Transverse colon (tissue), 4 donors: ENCODE results near the gene DGAT2L6. TPM values are rescaled to one million over a fixed set of nuclear protein-coding genes. Genes with fewer than 3 reads are reported as not detected.

ENCODE experiments used
- DNase-seq: peaks from one replicate; pipeline ENCODE4 v3.0.0-alpha.2; 2019
- H3K27ac ChIP-seq, 4 donors: fragments of 200-600 bp; sonication (generic); 2 replicates each; pipeline ENCODE4 v1.5.1; 2016 to 2018; ENCODE audit warnings: inconsistent platforms in 4 of 4
- H3K27me3 ChIP-seq: fragments of 200-600 bp; sonication (generic); 2 replicates; pipeline ENCODE4 v1.5.1; 2017; ENCODE audit warnings: inconsistent platforms
- H3K36me3 ChIP-seq, 4 donors: fragments of 200-600 bp; sonication (generic); 2 replicates each; pipeline ENCODE4 v1.5.1; 2017 to 2019; ENCODE audit warnings: inconsistent platforms in 4 of 4
- H3K4me1 ChIP-seq, 4 donors: fragments of 200-600 bp; sonication (generic); 2 replicates each; pipeline ENCODE4 v1.5.1; 2017 to 2020; ENCODE audit warnings: inconsistent platforms in 4 of 4
- H3K4me3 ChIP-seq, 4 donors: fragments of 200-600 bp; sonication (generic); 1 replicate in 1 of 4; 2 replicates in 3 of 4; pipeline versions ENCODE4 v1.5.1 to v1.6.1; 2017 to 2019; ENCODE audit warnings: inconsistent platforms in 4 of 4
- H3K9me3 ChIP-seq, 2 donors: fragments of 200-600 bp; sonication (generic); 2 replicates each; pipeline ENCODE4 v1.5.1; 2017 to 2019; ENCODE audit warnings: inconsistent platforms in 2 of 2
- EP300 ChIP-seq: sonication (generic); formaldehyde crosslinking; IDR thresholded peaks from one replicate; pipeline ENCODE4 v1.6.1; 2017; ENCODE audit warnings: antibody characterized with exemption, low read depth
- POLR2A ChIP-seq: fragments of 450-650 bp; IDR thresholded peaks from one replicate; pipeline ENCODE4 v1.6.1; 2016; ENCODE audit warnings: antibody characterized with exemption, mild to moderate bottlenecking, moderate library complexity
- POLR2AphosphoS5 ChIP-seq, 3 donors: sonication (generic); formaldehyde crosslinking; IDR thresholded peaks; one replicate each; pipeline ENCODE4 v1.6.1; 2016; ENCODE audit warnings: antibody characterized with exemption in 3 of 3
- WGBS, 2 donors: methylation state at CpG; one replicate each; pipeline ENCODE4 v1.1.5; 2018; ENCODE audit warnings: low coverage in 1 of 2; 5-methylcytosine and 5-hydroxymethylcytosine counted together
- in situ Hi-C, 4 donors: fragments of 200-750 bp; cut with MboI; loops; one replicate each; pipeline versions ENCODE4 v1.15.0 to v1.15.1; 2017; ENCODE audit warnings: low sequenced_read_pairs in 3 of 4, low pct_ligation_motif_present in 1 of 4, low pct_unique_long_range_greater_than_20kb in 1 of 4
- intact Hi-C: fragments of 100-400 bp; cut with DNase I; formaldehyde crosslinking; loops from one replicate; pipeline ENCODE4 v1.15.1; 2023; ENCODE audit warnings: low total_unique reads
- small RNA-seq, 4 donors: library from RNA; depleted of rRNA; stranded (forward); fragments of <200 nt; gene quantifications; one replicate each; pipeline ENCODE3, GENCODE V24; 2016
- total RNA-seq, 4 donors: library from RNA; depleted of rRNA; stranded (reverse); fragments of >200 nt; gene quantifications; one replicate each; pipeline ENCODE4 v1.1.0, GENCODE V29; 2016
- TF ChIP-seq, protein P1 (sequence below), 5 experiments: fragments of 200-600 bp in 3 of 5; fragments of 450-650 bp in 2 of 5; sonication (generic) in 3 of 5; IDR thresholded peaks; 1 replicate in 2 of 5; 2 replicates in 3 of 5; pipeline ENCODE4 v1.5.1; 2016 to 2017; ENCODE audit warnings: antibody characterized with exemption in 5 of 5, inconsistent platforms in 3 of 5, mild to moderate bottlenecking in 2 of 5, moderate library complexity in 1 of 5

The DGAT2L6 gene
- total RNA-seq, 4 donors from 2014 or later = not detected

DNA sequence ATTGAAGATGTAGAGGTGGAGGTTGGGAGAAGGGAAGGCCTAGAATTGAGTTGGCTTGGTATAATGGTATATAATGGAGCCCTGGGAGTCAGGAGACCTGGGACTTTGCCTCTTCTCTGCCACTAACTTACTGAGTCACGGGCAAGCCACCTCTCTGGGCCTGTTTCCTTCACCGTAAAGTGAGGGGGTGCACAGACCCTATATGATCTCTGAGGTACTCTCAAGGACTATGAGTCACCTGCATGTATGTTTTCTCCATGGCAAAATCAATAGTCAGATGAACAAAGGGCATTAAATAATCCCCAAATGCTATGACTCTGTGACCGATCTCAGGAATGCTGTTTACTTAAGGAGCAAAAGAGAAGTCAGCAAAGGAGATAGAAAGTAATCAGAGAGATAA lies 77.6 kb downstream of the DGAT2L6 start:
- Histone ChIP-seq H3K9me3 (no peaks in the 10 kb centered on the region), H3K27ac (no peak overlapping the region), H3K27me3 (no peaks in the 10 kb centered on the region), H3K4me3 (no peak overlapping the region), H3K36me3 (no peaks in the 10 kb centered on the region), H3K4me1 (no peaks in the 10 kb centered on the region)
- 85% methylated on average over 3 of the region's 3 CpGs; no CpG with 5 or more reads in 1 of the 2 donors for WGBS, 2 donors
- in situ Hi-C loops (no loop called here), intact Hi-C loops (no loop called here)
- TF ChIP-seq, protein P1, sequence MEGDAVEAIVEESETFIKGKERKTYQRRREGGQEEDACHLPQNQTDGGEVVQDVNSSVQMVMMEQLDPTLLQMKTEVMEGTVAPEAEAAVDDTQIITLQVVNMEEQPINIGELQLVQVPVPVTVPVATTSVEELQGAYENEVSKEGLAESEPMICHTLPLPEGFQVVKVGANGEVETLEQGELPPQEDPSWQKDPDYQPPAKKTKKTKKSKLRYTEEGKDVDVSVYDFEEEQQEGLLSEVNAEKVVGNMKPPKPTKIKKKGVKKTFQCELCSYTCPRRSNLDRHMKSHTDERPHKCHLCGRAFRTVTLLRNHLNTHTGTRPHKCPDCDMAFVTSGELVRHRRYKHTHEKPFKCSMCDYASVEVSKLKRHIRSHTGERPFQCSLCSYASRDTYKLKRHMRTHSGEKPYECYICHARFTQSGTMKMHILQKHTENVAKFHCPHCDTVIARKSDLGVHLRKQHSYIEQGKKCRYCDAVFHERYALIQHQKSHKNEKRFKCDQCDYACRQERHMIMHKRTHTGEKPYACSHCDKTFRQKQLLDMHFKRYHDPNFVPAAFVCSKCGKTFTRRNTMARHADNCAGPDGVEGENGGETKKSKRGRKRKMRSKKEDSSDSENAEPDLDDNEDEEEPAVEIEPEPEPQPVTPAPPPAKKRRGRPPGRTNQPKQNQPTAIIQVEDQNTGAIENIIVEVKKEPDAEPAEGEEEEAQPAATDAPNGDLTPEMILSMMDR (IDR thresholded peaks at IDR 0.05) = no peak
- TF ChIP-seq POLR2A (no peak), POLR2AphosphoS5 (IDR thresholded peaks at IDR 0.05) (no peak), EP300 (no peak)
- DNase-seq = no peak

Small RNA genes within 50 kb of the gene (small RNA-seq; reads per million reads assigned to genes)
- 0 to 0.28 (median 0.14) reads per million in 4 donors for gene RNA5SP507

Other genes starting within 250 kb of the DGAT2L6 start
- not detected for gene AWAT2, start 127.5 kb upstream of the DGAT2L6 start, total RNA-seq
- not detected for gene OTUD6A, start 115.0 kb upstream of the DGAT2L6 start, total RNA-seq
- gene IGBP1, start 44.0 kb upstream of the DGAT2L6 start, total RNA-seq = 10 to 100 TPM; 23.7 to 99.0 (median 56.5) TPM
- gene AWAT1, start 57.2 kb downstream of the DGAT2L6 start, total RNA-seq = not detected
- 1 to 10 TPM in 3 of 4 donors, under 1 TPM in 1; 0.80 to 5.1 (median 2.3) TPM for gene P2RY4, start 82.7 kb downstream of the DGAT2L6 start, total RNA-seq
- gene ARR3, start 90.9 kb downstream of the DGAT2L6 start, total RNA-seq = 1 to 10 TPM in 2 of 4 donors, not detected in 2; 1.5 to 2.9 TPM
- 1 to 10 TPM in 1 of 4 donors, under 1 TPM in 1, not detected in 2; 0.68 to 4.2 TPM for gene RAB41, start 104.7 kb downstream of the DGAT2L6 start, total RNA-seq
- 10 to 100 TPM in 3 of 4 donors, 1 to 10 TPM in 1; 7.8 to 45.5 (median 23.1) TPM for gene PDZD11, start 112.4 kb downstream of the DGAT2L6 start, total RNA-seq
- 1 to 10 TPM in 3 of 4 donors, not detected in 1; 1.3 to 4.4 (median 1.4) TPM for gene KIF4A, start 112.6 kb downstream of the DGAT2L6 start, total RNA-seq
- gene GDPD2, start 245.8 kb downstream of the DGAT2L6 start, total RNA-seq = 10 to 100 TPM in 3 of 4 donors, 1 to 10 TPM in 1; 1.6 to 68.1 (median 31.2) TPM